Measurements from ENCODE around the gene NTM. TPM values are rescaled to one million over a fixed set of nuclear protein-coding genes. Genes with fewer than 3 reads are reported as not detected.

The NTM gene
- total RNA-seq, 1 experiment from 2014 or later, result 8.6 TPM

- H3K27ac ChIP-seq (ENCODE audit: low read depth, low read length, poor library complexity, severe bottlenecking), result no peak overlapping the region
- POLR2A ChIA-PET (ENCODE audit: low non-redundant PET), result no interaction called here
- peaks cover 9% of the 10 kb centered on the region for H3K4me1 ChIP-seq (ENCODE audit: insufficient read depth, low read length, poor library complexity, severe bottlenecking)
- H3K9me3 ChIP-seq (ENCODE audit: low read depth, low read length, poor library complexity, severe bottlenecking), result no peaks in the 10 kb centered on the region
- no peaks in the 10 kb centered on the region for H3K27me3 ChIP-seq (replicated peaks; ENCODE audit: insufficient read depth, low read depth, low read length, poor library complexity)
- BruUV-seq (replicated peaks), result no TSS peak
- intact Hi-C loops (cut with micrococcal nuclease; ENCODE audit: unreplicated experiment), result no loop called here
- DNase-seq (ENCODE audit: low spot score), result no peak
- no peak overlapping the region for H3K4me3 ChIP-seq (ENCODE audit: low read depth, low read length, poor library complexity, severe bottlenecking)
- CTCF ChIA-PET, result no interaction called here
- no peaks in the 10 kb centered on the region for H3K36me3 ChIP-seq (ENCODE audit: insufficient read depth, low read length, poor library complexity, severe bottlenecking)
- no peak for TF ChIP-seq EZH2 (IDR thresholded peaks at IDR 0.05; ENCODE audit: borderline replicate concordance, low read depth, low read length, poor library complexity, severe bottlenecking)
- TF ChIP-seq, protein P1, sequence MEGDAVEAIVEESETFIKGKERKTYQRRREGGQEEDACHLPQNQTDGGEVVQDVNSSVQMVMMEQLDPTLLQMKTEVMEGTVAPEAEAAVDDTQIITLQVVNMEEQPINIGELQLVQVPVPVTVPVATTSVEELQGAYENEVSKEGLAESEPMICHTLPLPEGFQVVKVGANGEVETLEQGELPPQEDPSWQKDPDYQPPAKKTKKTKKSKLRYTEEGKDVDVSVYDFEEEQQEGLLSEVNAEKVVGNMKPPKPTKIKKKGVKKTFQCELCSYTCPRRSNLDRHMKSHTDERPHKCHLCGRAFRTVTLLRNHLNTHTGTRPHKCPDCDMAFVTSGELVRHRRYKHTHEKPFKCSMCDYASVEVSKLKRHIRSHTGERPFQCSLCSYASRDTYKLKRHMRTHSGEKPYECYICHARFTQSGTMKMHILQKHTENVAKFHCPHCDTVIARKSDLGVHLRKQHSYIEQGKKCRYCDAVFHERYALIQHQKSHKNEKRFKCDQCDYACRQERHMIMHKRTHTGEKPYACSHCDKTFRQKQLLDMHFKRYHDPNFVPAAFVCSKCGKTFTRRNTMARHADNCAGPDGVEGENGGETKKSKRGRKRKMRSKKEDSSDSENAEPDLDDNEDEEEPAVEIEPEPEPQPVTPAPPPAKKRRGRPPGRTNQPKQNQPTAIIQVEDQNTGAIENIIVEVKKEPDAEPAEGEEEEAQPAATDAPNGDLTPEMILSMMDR (conservative IDR thresholded peaks at IDR 0.05; ENCODE audit: low read depth, low read length), result no peak
Measured at GRCh38 chr11:132114743-132115142, 744.3 kb downstream of the NTM start.

- BruUV-seq (replicated peaks), result no TSS peak
- POLR2A ChIA-PET (ENCODE audit: low non-redundant PET), result no interaction called here
- CTCF ChIA-PET, result no interaction called here
Measured at GRCh38 chr11:132115454-132115853, 745.0 kb downstream of the NTM start.

DNA sequence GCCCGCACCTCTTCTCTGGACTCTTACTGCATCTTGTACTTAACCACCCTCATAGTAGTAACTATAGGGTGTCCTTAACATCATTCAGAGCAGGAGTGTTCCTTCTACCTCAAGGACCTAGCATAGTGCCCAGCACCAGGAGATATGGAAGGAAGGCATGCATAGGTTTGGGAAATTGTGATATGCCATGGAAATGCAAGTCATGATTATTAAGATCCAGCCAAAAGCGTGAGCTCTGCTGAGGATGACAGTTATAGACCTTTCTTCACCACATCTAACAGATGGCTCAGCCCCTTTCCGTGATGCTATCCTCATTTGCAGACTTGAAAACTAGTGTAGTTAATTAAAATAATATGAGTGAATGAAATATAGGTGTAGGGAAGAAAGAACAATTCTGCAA is 746.1 kb downstream of the NTM start:
- Histone ChIP-seq H3K9me3 (ENCODE audit: low read depth, low read length, poor library complexity, severe bottlenecking) (no peaks in the 10 kb centered on the region), H3K36me3 (ENCODE audit: insufficient read depth, low read length, poor library complexity, severe bottlenecking) (no peaks in the 10 kb centered on the region), H3K27me3 (replicated peaks; ENCODE audit: insufficient read depth, low read depth, low read length, poor library complexity) (no peaks in the 10 kb centered on the region), H3K4me3 (ENCODE audit: low read depth, low read length, poor library complexity, severe bottlenecking) (no peak overlapping the region), H3K4me1 (ENCODE audit: insufficient read depth, low read length, poor library complexity, severe bottlenecking) (peaks cover 9% of the 10 kb centered on the region), H3K27ac (ENCODE audit: low read depth, low read length, poor library complexity, severe bottlenecking) (no peak overlapping the region)
- CTCF ChIA-PET, result no interaction called here
- BruUV-seq (replicated peaks), result no TSS peak
- TF ChIP-seq, protein P1 (conservative IDR thresholded peaks at IDR 0.05; ENCODE audit: low read depth, low read length), result no peak
- no peak for TF ChIP-seq EZH2 (IDR thresholded peaks at IDR 0.05; ENCODE audit: borderline replicate concordance, low read depth, low read length, poor library complexity, severe bottlenecking)
- intact Hi-C loops (cut with micrococcal nuclease; ENCODE audit: unreplicated experiment), result no loop called here
- DNase-seq (ENCODE audit: low spot score), result no peak
- POLR2A ChIA-PET (ENCODE audit: low non-redundant PET), result no interaction called here

More at GRCh38 chr11:132115454-132115853, 745.0 kb downstream of the NTM start:
- Histone ChIP-seq H3K4me1 (ENCODE audit: insufficient read depth, low read length, poor library complexity, severe bottlenecking) (peaks cover 9% of the 10 kb centered on the region), H3K27me3 (replicated peaks; ENCODE audit: insufficient read depth, low read depth, low read length, poor library complexity) (no peaks in the 10 kb centered on the region), H3K27ac (ENCODE audit: low read depth, low read length, poor library complexity, severe bottlenecking) (no peak overlapping the region), H3K36me3 (ENCODE audit: insufficient read depth, low read length, poor library complexity, severe bottlenecking) (no peaks in the 10 kb centered on the region), H3K4me3 (ENCODE audit: low read depth, low read length, poor library complexity, severe bottlenecking) (no peak overlapping the region), H3K9me3 (ENCODE audit: low read depth, low read length, poor library complexity, severe bottlenecking) (no peaks in the 10 kb centered on the region)
- intact Hi-C loops (cut with micrococcal nuclease; ENCODE audit: unreplicated experiment), result no loop called here
- TF ChIP-seq, protein P1 (conservative IDR thresholded peaks at IDR 0.05; ENCODE audit: low read depth, low read length), result no peak
- TF ChIP-seq EZH2 (IDR thresholded peaks at IDR 0.05; ENCODE audit: borderline replicate concordance, low read depth, low read length, poor library complexity, severe bottlenecking), result no peak
- no peak for DNase-seq (ENCODE audit: low spot score)
